HepG2 (cell line): ENCODE measurements around the gene MRPL28. TPM values are rescaled to one million over a fixed set of nuclear protein-coding genes. Genes with fewer than 3 reads are reported as not detected.

ENCODE experiments used
- BORCS8-MEF2B ChIP-seq: sonication (generic); formaldehyde crosslinking; IDR thresholded peaks from 2 replicates; pipeline ENCODE4 v1.8.0; 2022; ENCODE audit warnings: mild to moderate bottlenecking, missing genetic modification reagents
- DMAP1 ChIP-seq: IDR thresholded peaks from 2 replicates; pipeline ENCODE4 v1.6.1; 2016
- ETV5 ChIP-seq: IDR thresholded peaks from 2 replicates; pipeline ENCODE4 v1.6.1; 2018; ENCODE audit warnings: missing biosample characterization, missing genetic modification reagents, inconsistent platforms, borderline replicate concordance
- FIP1L1 ChIP-seq: fragments of 200-400 bp; formaldehyde crosslinking; IDR thresholded peaks from 2 replicates; pipeline ENCODE4 v1.6.1; 2018; ENCODE audit warnings: low read depth, mild to moderate bottlenecking, low read length, moderate library complexity, borderline replicate concordance; ENCODE audit not compliant: insufficient read depth
- FLYWCH1 ChIP-seq: sonication (generic); formaldehyde crosslinking; IDR thresholded peaks from 2 replicates; pipeline ENCODE4 v1.8.1; 2023; ENCODE audit warnings: mild to moderate bottlenecking, missing genetic modification reagents
- HNF4G ChIP-seq, 2 experiments: sonication (generic) in 1 of 2; formaldehyde crosslinking in 1 of 2; IDR thresholded peaks; 2 replicates each; pipeline versions ENCODE4 v1.4.0 to v1.6.1; 2011 to 2020; ENCODE audit warnings: borderline replicate concordance in 2 of 2, low read depth in 2 of 2, mild to moderate bottlenecking in 2 of 2, low read length in 1 of 2, missing genetic modification reagents in 1 of 2, moderate library complexity in 1 of 2
- HOXA7 ChIP-seq: sonication (generic); formaldehyde crosslinking; IDR thresholded peaks from 2 replicates; pipeline ENCODE4 v1.8.1; 2022; ENCODE audit warnings: mild to moderate bottlenecking, missing genetic modification reagents, moderate library complexity
- KLF16 ChIP-seq, 2 experiments: sonication (generic) in 1 of 2; formaldehyde crosslinking in 1 of 2; IDR thresholded peaks; 2 replicates each; pipeline versions ENCODE4 v1.6.1 to v1.8.0; 2016 to 2023; ENCODE audit warnings: missing genetic modification reagents in 2 of 2, missing compliant biosample characterization in 1 of 2
- MIXL1 ChIP-seq: IDR thresholded peaks from 2 replicates; pipeline ENCODE4 v1.6.1; 2016
- NAIF1 ChIP-seq: sonication (generic); formaldehyde crosslinking; IDR thresholded peaks from 2 replicates; pipeline ENCODE4 v1.5.0; 2020; ENCODE audit warnings: mild to moderate bottlenecking, missing genetic modification reagents, borderline replicate concordance
- NFIC ChIP-seq: IDR thresholded peaks from 2 replicates; pipeline ENCODE4 v1.6.1; 2012; ENCODE audit warnings: mild to moderate bottlenecking, low read length, inconsistent platforms
- PLRG1 ChIP-seq: fragments of 450-650 bp; conservative IDR thresholded peaks from 2 replicates; pipeline ENCODE4 v1.6.1; 2016
- PTBP1 ChIP-seq: fragments of 200-400 bp; formaldehyde crosslinking; IDR thresholded peaks from 2 replicates; pipeline ENCODE4 v1.6.1; 2018; ENCODE audit warnings: low read length, low read depth; ENCODE audit not compliant: poor library complexity, severe bottlenecking
- RXRA ChIP-seq: sonication (generic); formaldehyde crosslinking; IDR thresholded peaks from 2 replicates; pipeline ENCODE4 v1.5.1; 2020; ENCODE audit warnings: missing genetic modification reagents
- SMARCC2 ChIP-seq: fragments of 450-650 bp; IDR thresholded peaks from 2 replicates; pipeline ENCODE4 v1.6.1; 2017; ENCODE audit warnings: antibody characterized with exemption, mild to moderate bottlenecking
- TBX3 ChIP-seq: fragments of 450-650 bp; IDR thresholded peaks from 2 replicates; pipeline ENCODE4 v1.6.1; 2017; ENCODE audit warnings: antibody characterized with exemption, mild to moderate bottlenecking, inconsistent platforms, borderline replicate concordance
- ZFAT ChIP-seq: sonication (generic); formaldehyde crosslinking; conservative IDR thresholded peaks from 2 replicates; pipeline ENCODE4 v1.8.1; 2023; ENCODE audit warnings: missing genetic modification reagents, inconsistent platforms
- ZMYM2 ChIP-seq: sonication (generic); formaldehyde crosslinking; IDR thresholded peaks from 2 replicates; pipeline ENCODE4 v1.8.0; 2022; ENCODE audit warnings: mild to moderate bottlenecking, missing genetic modification reagents
- ZNF264 ChIP-seq: sonication (generic); formaldehyde crosslinking; IDR thresholded peaks from 2 replicates; pipeline ENCODE4 v1.4.0; 2020; ENCODE audit warnings: missing genetic modification reagents
- ZNF709 ChIP-seq: sonication (generic); formaldehyde crosslinking; IDR thresholded peaks from 2 replicates; pipeline ENCODE4 v1.5.0; 2020; ENCODE audit warnings: mild to moderate bottlenecking, missing genetic modification reagents
- polyA plus RNA-seq, 8 experiments: library from polyadenylated mRNA; depleted of rRNA in 3 of 8; stranded (reverse) in 7 of 8; unstranded in 1 of 8; fragments of >200 nt; fragmentation: Illumina TruSeq in 4 of 8; extraction: Trizol in 4 of 8; gene quantifications; 2 replicates each; pipeline versions ENCODE4 v1.2.1 to v1.2.3, GENCODE V29; 2011 to 2016; ENCODE audit warnings: low read depth in 4 of 8, missing spikeins in 1 of 8, mixed read lengths in 1 of 8; ENCODE audit not compliant: insufficient read depth in 1 of 8
- total RNA-seq, 5 experiments: library from RNA; depleted of rRNA; stranded (reverse); fragments of >200 nt; fragmentation: Illumina TruSeq; extraction: Trizol; gene quantifications; 2 replicates each; pipeline ENCODE4 v1.2.3, GENCODE V29; 2016; ENCODE audit warnings: low read depth in 1 of 5
- TF ChIP-seq, protein P1 (sequence below): sonication (generic); formaldehyde crosslinking; IDR thresholded peaks from 2 replicates; pipeline ENCODE4 v1.5.0; 2020; ENCODE audit warnings: missing genetic modification reagents, mild to moderate bottlenecking, borderline replicate concordance
- TF ChIP-seq, protein P2 (sequence below): sonication (generic); formaldehyde crosslinking; conservative IDR thresholded peaks from 2 replicates; pipeline ENCODE4 v1.5.0; 2020; ENCODE audit warnings: missing genetic modification reagents
- TF ChIP-seq, protein P3 (sequence below), 2 experiments: sonication (generic) in 1 of 2; formaldehyde crosslinking in 1 of 2; IDR thresholded peaks; 2 replicates each; pipeline versions ENCODE4 v1.4.0 to v1.6.1; 2018 to 2020; ENCODE audit warnings: missing genetic modification reagents in 2 of 2, borderline replicate concordance in 1 of 2, low read depth in 1 of 2, mild to moderate bottlenecking in 1 of 2, missing biosample characterization in 1 of 2
- TF ChIP-seq, protein P4 (sequence below): IDR thresholded peaks from 2 replicates; pipeline ENCODE4 v1.6.1; 2016; ENCODE audit warnings: mild to moderate bottlenecking, missing biosample characterization, missing genetic modification reagents
- TF ChIP-seq, protein P5 (sequence below): sonication (generic); formaldehyde crosslinking; IDR thresholded peaks from 2 replicates; pipeline ENCODE4 v1.5.0; 2020; ENCODE audit warnings: mild to moderate bottlenecking, missing genetic modification reagents

The MRPL28 gene
- total and polyA plus RNA-seq, 2 of the 13 experiments (the other 11 are each of a cell fraction or from before 2014, with no cell fraction given) = 114 to 135 TPM

DNA sequence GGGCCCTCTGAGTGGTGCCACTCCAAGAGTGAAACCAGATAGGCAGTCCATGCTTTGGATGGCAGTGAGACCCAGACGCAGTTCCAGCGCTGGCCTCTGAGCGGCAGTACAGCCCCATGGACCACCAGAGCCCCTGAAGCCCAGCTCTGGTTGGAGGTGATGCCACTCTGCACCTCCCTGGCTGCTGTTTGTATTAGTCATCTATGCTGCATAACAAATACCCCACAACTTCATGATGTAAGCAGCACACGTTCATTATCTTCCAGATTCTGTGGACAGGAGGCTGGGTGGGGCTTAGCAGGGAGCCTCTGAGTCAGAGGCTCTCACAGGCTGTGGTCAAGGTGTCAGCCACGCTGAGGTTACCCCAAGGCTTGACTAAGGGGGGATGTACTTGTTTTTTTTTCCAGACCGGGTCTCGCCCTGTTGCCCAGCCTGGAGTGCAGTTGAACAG, 21.6 kb upstream of the MRPL28 start (continued):
- no peak for TF ChIP-seq ZFAT (CRISPR knock-in tag)
- TF ChIP-seq TBX3 = no peak
- TF ChIP-seq, protein P1, sequence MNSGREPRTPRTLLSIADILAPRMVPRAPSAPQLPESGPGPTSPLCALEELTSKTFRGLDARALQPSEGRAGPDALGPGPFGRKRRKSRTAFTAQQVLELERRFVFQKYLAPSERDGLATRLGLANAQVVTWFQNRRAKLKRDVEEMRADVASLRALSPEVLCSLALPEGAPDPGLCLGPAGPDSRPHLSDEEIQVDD (CRISPR knock-in tag) = no peak
- TF ChIP-seq NAIF1 (CRISPR knock-in tag) = no peak
- TF ChIP-seq, protein P2, sequence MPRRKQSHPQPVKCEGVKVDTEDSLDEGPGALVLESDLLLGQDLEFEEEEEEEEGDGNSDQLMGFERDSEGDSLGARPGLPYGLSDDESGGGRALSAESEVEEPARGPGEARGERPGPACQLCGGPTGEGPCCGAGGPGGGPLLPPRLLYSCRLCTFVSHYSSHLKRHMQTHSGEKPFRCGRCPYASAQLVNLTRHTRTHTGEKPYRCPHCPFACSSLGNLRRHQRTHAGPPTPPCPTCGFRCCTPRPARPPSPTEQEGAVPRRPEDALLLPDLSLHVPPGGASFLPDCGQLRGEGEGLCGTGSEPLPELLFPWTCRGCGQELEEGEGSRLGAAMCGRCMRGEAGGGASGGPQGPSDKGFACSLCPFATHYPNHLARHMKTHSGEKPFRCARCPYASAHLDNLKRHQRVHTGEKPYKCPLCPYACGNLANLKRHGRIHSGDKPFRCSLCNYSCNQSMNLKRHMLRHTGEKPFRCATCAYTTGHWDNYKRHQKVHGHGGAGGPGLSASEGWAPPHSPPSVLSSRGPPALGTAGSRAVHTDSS (CRISPR knock-in tag) = no peak
- TF ChIP-seq, protein P3, sequence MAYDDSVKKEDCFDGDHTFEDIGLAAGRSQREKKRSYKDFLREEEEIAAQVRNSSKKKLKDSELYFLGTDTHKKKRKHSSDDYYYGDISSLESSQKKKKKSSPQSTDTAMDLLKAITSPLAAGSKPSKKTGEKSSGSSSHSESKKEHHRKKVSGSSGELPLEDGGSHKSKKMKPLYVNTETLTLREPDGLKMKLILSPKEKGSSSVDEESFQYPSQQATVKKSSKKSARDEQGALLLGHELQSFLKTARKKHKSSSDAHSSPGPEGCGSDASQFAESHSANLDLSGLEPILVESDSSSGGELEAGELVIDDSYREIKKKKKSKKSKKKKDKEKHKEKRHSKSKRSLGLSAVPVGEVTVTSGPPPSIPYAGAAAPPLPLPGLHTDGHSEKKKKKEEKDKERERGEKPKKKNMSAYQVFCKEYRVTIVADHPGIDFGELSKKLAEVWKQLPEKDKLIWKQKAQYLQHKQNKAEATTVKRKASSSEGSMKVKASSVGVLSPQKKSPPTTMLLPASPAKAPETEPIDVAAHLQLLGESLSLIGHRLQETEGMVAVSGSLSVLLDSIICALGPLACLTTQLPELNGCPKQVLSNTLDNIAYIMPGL (CRISPR knock-in tag; IDR thresholded peaks at IDR 0.05; ENCODE audit: borderline replicate concordance in 1 of 2, low read depth in 1 of 2) = peak; percentile 38 to 39; a peak in 1 of 4 replicates
- TF ChIP-seq HOXA7 (CRISPR knock-in tag) = no peak
- no peak for TF ChIP-seq ZNF709
- 0 out of 2 replicates have a peak, but pooled peaks have one; percentile 24 for TF ChIP-seq RXRA (CRISPR knock-in tag)
- TF ChIP-seq, protein P4, sequence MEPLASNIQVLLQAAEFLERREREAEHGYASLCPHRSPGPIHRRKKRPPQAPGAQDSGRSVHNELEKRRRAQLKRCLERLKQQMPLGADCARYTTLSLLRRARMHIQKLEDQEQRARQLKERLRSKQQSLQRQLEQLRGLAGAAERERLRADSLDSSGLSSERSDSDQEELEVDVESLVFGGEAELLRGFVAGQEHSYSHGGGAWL (CRISPR knock-in tag) = no peak
- TF ChIP-seq ZMYM2 (CRISPR knock-in tag) = peak; percentile 91
- TF ChIP-seq ETV5 (CRISPR knock-in tag) = 0 out of 2 replicates have a peak, but pooled peaks have one; percentile 12
- TF ChIP-seq, protein P5, sequence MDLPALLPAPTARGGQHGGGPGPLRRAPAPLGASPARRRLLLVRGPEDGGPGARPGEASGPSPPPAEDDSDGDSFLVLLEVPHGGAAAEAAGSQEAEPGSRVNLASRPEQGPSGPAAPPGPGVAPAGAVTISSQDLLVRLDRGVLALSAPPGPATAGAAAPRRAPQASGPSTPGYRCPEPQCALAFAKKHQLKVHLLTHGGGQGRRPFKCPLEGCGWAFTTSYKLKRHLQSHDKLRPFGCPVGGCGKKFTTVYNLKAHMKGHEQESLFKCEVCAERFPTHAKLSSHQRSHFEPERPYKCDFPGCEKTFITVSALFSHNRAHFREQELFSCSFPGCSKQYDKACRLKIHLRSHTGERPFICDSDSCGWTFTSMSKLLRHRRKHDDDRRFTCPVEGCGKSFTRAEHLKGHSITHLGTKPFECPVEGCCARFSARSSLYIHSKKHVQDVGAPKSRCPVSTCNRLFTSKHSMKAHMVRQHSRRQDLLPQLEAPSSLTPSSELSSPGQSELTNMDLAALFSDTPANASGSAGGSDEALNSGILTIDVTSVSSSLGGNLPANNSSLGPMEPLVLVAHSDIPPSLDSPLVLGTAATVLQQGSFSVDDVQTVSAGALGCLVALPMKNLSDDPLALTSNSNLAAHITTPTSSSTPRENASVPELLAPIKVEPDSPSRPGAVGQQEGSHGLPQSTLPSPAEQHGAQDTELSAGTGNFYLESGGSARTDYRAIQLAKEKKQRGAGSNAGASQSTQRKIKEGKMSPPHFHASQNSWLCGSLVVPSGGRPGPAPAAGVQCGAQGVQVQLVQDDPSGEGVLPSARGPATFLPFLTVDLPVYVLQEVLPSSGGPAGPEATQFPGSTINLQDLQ = no peak
- TF ChIP-seq ZNF264 (CRISPR knock-in tag) = no peak
- no peak for TF ChIP-seq FLYWCH1 (CRISPR knock-in tag)
- TF ChIP-seq DMAP1 (CRISPR knock-in tag) = no peak
- no peak for TF ChIP-seq BORCS8-MEF2B (CRISPR knock-in tag)
- TF ChIP-seq PTBP1 = peak; percentile 54
- no peak for TF ChIP-seq HNF4G (IDR thresholded peaks at IDR 0.05; ENCODE audit: borderline replicate concordance, low read depth, low read length)
- TF ChIP-seq HNF4G (CRISPR knock-in tag; IDR thresholded peaks at IDR 0.05; ENCODE audit: borderline replicate concordance, low read depth) = no peak
- TF ChIP-seq FIP1L1 = no peak
- no peak for TF ChIP-seq SMARCC2
- no peak for TF ChIP-seq MIXL1 (CRISPR knock-in tag)
- no peak for TF ChIP-seq PLRG1
- TF ChIP-seq KLF16 (CRISPR knock-in tag; IDR thresholded peaks at IDR 0.05) = 0 out of 4 replicates have a peak, but pooled peaks of 1 of the 2 experiments have one; percentile 23
- TF ChIP-seq NFIC = no peak
